Hepatocyte (in vitro differentiated cells): ENCODE results near the gene ARL15. TPM values are rescaled to one million over a fixed set of nuclear protein-coding genes. Genes with fewer than 3 reads are reported as not detected.

ENCODE experiments used
- DNase-seq: peaks from one replicate; pipeline ENCODE4 v3.0.0-alpha.2; 2016; ENCODE audit warnings: low spot score
- H2AFZ ChIP-seq: fragments of 200-600 bp; sonication (generic); 2 replicates; pipeline ENCODE4 v1.6.0; 2016; ENCODE audit warnings: antibody characterized with exemption, mild to moderate bottlenecking
- H3K27ac ChIP-seq: fragments of 200-600 bp; sonication (generic); 2 replicates; pipeline ENCODE4 v1.5.1; 2016; ENCODE audit warnings: mild to moderate bottlenecking
- H3K27me3 ChIP-seq: fragments of 200-600 bp; sonication (generic); 2 replicates; pipeline ENCODE4 v1.6.1; 2016
- H3K36me3 ChIP-seq: fragments of 200-600 bp; sonication (generic); replicated peaks from 2 replicates; pipeline ENCODE4 v1.5.1; 2016; ENCODE audit warnings: low read depth; ENCODE audit not compliant: insufficient read depth
- H3K4me1 ChIP-seq: fragments of 200-600 bp; sonication (generic); 2 replicates; pipeline ENCODE4 v1.5.1; 2016; ENCODE audit warnings: mild to moderate bottlenecking, moderate library complexity; ENCODE audit not compliant: insufficient read depth
- H3K4me2 ChIP-seq: fragments of 200-600 bp; sonication (generic); 2 replicates; pipeline ENCODE4 v1.6.0; 2016
- H3K4me3 ChIP-seq: fragments of 200-600 bp; sonication (generic); 2 replicates; pipeline ENCODE4 v1.5.1; 2016; ENCODE audit warnings: mild to moderate bottlenecking
- H3K79me2 ChIP-seq: fragments of 200-600 bp; sonication (generic); 2 replicates; pipeline ENCODE4 v1.6.0; 2017; ENCODE audit warnings: mild to moderate bottlenecking
- H3K9me2 ChIP-seq: fragments of 200-600 bp; sonication (generic); replicated peaks from 2 replicates; pipeline ENCODE4 v1.6.0; 2017; ENCODE audit warnings: mild to moderate bottlenecking; ENCODE audit not compliant: insufficient read depth
- H3K9me3 ChIP-seq: fragments of 200-600 bp; sonication (generic); 2 replicates; pipeline ENCODE4 v1.5.1; 2016; ENCODE audit warnings: low read depth, mild to moderate bottlenecking
- H4K20me1 ChIP-seq: fragments of 200-600 bp; sonication (generic); 2 replicates; pipeline ENCODE4 v1.6.0; 2016; ENCODE audit warnings: mild to moderate bottlenecking; ENCODE audit not compliant: insufficient read depth, poor library complexity, severe bottlenecking
- EZH2 ChIP-seq: fragments of 200-600 bp; sonication (generic); IDR thresholded peaks from 2 replicates; pipeline ENCODE4 v1.6.1; 2016; ENCODE audit warnings: antibody characterized with exemption, mild to moderate bottlenecking, borderline replicate concordance
- EZH2phosphoT487 ChIP-seq: fragments of 200-600 bp; sonication (generic); IDR thresholded peaks from one replicate; pipeline ENCODE4 v1.6.1; 2018; ENCODE audit warnings: antibody characterized with exemption, mild to moderate bottlenecking, low read depth, moderate library complexity; ENCODE audit not compliant: unreplicated experiment, severe bottlenecking
- WGBS: methylation state at CpG from one replicate; pipeline ENCODE4 v1.1.6; 2016; ENCODE audit warnings: low lambda C conversion rate; ENCODE audit errors: missing lambda C conversion rate; 5-methylcytosine and 5-hydroxymethylcytosine counted together
- polyA plus RNA-seq: library from polyadenylated mRNA; unstranded; fragments of >200 nt; fragmentation: Nextera tagmentation; extraction: Ambion mirVana; gene quantifications from 2 replicates; pipeline ENCODE4 v1.2.1, GENCODE V29; 2016
- total RNA-seq: library from RNA; depleted of rRNA; stranded (reverse); fragments of >200 nt; gene quantifications from 2 replicates; pipeline ENCODE4 v1.2.3, GENCODE V29; 2014
- TF ChIP-seq, protein P1 (sequence below): fragments of 200-600 bp; sonication (generic); IDR thresholded peaks from 2 replicates; pipeline ENCODE4 v1.5.1; 2016; ENCODE audit warnings: antibody characterized with exemption, mild to moderate bottlenecking; ENCODE audit not compliant: poor library complexity

The ARL15 gene
- total and polyA plus RNA-seq, 2 experiments from 2014 or later: 13.3 to 66.3 TPM

GRCh38 chr5:53877243-53877642, 433.1 kb downstream of the ARL15 start:
- TF ChIP-seq EZH2phosphoT487 (no peak), EZH2 (no peak)
- TF ChIP-seq, protein P1, sequence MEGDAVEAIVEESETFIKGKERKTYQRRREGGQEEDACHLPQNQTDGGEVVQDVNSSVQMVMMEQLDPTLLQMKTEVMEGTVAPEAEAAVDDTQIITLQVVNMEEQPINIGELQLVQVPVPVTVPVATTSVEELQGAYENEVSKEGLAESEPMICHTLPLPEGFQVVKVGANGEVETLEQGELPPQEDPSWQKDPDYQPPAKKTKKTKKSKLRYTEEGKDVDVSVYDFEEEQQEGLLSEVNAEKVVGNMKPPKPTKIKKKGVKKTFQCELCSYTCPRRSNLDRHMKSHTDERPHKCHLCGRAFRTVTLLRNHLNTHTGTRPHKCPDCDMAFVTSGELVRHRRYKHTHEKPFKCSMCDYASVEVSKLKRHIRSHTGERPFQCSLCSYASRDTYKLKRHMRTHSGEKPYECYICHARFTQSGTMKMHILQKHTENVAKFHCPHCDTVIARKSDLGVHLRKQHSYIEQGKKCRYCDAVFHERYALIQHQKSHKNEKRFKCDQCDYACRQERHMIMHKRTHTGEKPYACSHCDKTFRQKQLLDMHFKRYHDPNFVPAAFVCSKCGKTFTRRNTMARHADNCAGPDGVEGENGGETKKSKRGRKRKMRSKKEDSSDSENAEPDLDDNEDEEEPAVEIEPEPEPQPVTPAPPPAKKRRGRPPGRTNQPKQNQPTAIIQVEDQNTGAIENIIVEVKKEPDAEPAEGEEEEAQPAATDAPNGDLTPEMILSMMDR: no peak
- no peaks in the 10 kb centered on the region for H3K36me3 ChIP-seq
- H2AFZ ChIP-seq: no peak overlapping the region
- H3K27ac ChIP-seq: no peak overlapping the region
- no peak for DNase-seq
- H3K4me2 ChIP-seq: no peak overlapping the region
- H3K4me3 ChIP-seq: no peak overlapping the region
- no peaks in the 10 kb centered on the region for H3K27me3 ChIP-seq
- no peaks in the 10 kb centered on the region for H4K20me1 ChIP-seq
- no peaks in the 10 kb centered on the region for H3K79me2 ChIP-seq
- no peaks in the 10 kb centered on the region for H3K9me2 ChIP-seq
- H3K4me1 ChIP-seq: no peaks in the 10 kb centered on the region
- 39% methylated on average over 2 of the region's 2 CpGs for WGBS
- H3K9me3 ChIP-seq: no peaks in the 10 kb centered on the region

DNA sequence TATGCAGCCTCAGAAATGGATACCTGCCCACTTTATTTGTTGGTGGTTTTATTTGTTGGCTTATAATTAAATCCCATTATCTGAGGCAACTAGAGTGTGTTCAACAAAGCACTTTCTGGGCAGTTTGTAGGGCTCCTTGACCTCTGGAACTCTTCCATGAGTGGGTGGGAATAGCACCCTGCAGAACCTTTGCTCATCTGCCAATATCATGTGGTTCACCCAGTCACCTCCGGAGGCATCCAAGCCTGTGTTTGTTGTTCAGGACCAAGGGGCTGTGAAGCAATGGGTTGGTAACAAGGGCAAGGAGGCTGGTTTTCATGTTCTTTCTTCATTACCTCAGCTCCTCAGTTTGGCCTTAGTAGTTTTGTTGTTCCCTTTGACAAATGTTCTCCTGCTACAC, 436.0 kb downstream of the ARL15 start:
- peak; percentile 13 for DNase-seq
- WGBS: 88% methylated on average over 1 of the region's 1 CpG
- H3K27me3 ChIP-seq: no peaks in the 10 kb centered on the region
- H4K20me1 ChIP-seq: no peaks in the 10 kb centered on the region
- no peak overlapping the region for H3K4me2 ChIP-seq
- no peaks in the 10 kb centered on the region for H3K36me3 ChIP-seq
- H3K4me1 ChIP-seq: no peaks in the 10 kb centered on the region
- no peaks in the 10 kb centered on the region for H3K9me2 ChIP-seq
- H3K9me3 ChIP-seq: no peaks in the 10 kb centered on the region
- H2AFZ ChIP-seq: no peak overlapping the region
- H3K79me2 ChIP-seq: no peaks in the 10 kb centered on the region
- no peak overlapping the region for H3K27ac ChIP-seq
- TF ChIP-seq EZH2phosphoT487 (no peak), EZH2 (no peak)
- TF ChIP-seq, protein P1: no peak
- no peak overlapping the region for H3K4me3 ChIP-seq

- H4K20me1 ChIP-seq: no peaks in the 10 kb centered on the region
These were observed 437.1 kb downstream of the ARL15 start for GRCh38 chr5:53873235-53873634.

More at GRCh38 chr5:53873235-53873634, 437.1 kb downstream of the ARL15 start:
- DNase-seq: no peak
- Histone ChIP-seq H3K9me2 (no peaks in the 10 kb centered on the region), H3K79me2 (no peaks in the 10 kb centered on the region), H3K4me3 (no peak overlapping the region), H2AFZ (no peak overlapping the region), H3K27ac (no peak overlapping the region), H3K4me1 (no peaks in the 10 kb centered on the region), H3K9me3 (no peaks in the 10 kb centered on the region), H3K27me3 (no peaks in the 10 kb centered on the region), H3K36me3 (no peaks in the 10 kb centered on the region), H3K4me2 (no peak overlapping the region)
- TF ChIP-seq EZH2phosphoT487: no peak
- no peak for TF ChIP-seq EZH2
- TF ChIP-seq, protein P1: no peak
- 98% methylated on average over 3 of the region's 3 CpGs for WGBS
